Esophagus squamous epithelium (tissue), 4 donors: ENCODE results near the gene NR5A2.

Experiments used
- POLR2A ChIP-seq, 4 donors: fragments of 450-650 bp; IDR thresholded peaks; one replicate each; pipeline ENCODE4 v1.6.1; 2017; ENCODE audit warnings: antibody characterized with exemption in 4 of 4, mild to moderate bottlenecking in 4 of 4, moderate library complexity in 3 of 4
- TF ChIP-seq, protein P1 (sequence below), 6 experiments: fragments of 450-650 bp in 4 of 6; fragments of 200-600 bp in 2 of 6; sonication (generic) in 2 of 6; IDR thresholded peaks; one replicate each; pipeline ENCODE4 v1.5.1; 2016 to 2019; ENCODE audit warnings: antibody characterized with exemption in 6 of 6, mild to moderate bottlenecking in 4 of 6, moderate library complexity in 4 of 6

DNA sequence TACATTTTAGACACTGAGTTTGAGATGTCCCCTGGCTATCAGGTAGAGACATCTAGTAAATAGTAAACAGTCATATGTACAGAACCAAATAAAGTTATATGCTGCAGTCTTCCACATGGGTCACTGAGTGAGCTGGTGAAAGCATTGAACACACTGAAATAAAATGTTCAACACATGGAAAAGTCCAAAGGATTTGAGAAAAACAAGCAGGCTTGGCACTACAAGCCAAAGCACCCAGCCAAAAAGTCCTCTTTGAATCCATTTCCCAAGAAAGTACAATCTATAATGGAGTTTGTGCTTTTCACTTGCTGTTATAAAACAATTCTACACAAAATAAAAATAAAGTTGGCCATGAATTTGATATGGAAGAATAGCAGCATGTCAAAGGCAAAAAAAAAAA lies 135.4 kb downstream of the NR5A2 start:
- TF ChIP-seq POLR2A (IDR thresholded peaks at IDR 0.05): no peak
- TF ChIP-seq, protein P1, sequence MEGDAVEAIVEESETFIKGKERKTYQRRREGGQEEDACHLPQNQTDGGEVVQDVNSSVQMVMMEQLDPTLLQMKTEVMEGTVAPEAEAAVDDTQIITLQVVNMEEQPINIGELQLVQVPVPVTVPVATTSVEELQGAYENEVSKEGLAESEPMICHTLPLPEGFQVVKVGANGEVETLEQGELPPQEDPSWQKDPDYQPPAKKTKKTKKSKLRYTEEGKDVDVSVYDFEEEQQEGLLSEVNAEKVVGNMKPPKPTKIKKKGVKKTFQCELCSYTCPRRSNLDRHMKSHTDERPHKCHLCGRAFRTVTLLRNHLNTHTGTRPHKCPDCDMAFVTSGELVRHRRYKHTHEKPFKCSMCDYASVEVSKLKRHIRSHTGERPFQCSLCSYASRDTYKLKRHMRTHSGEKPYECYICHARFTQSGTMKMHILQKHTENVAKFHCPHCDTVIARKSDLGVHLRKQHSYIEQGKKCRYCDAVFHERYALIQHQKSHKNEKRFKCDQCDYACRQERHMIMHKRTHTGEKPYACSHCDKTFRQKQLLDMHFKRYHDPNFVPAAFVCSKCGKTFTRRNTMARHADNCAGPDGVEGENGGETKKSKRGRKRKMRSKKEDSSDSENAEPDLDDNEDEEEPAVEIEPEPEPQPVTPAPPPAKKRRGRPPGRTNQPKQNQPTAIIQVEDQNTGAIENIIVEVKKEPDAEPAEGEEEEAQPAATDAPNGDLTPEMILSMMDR (IDR thresholded peaks at IDR 0.05): no peak
